PFSK-1 (cell line): ENCODE results near the gene TMEM120B. TPM values are rescaled to one million over a fixed set of nuclear protein-coding genes. Genes with fewer than 3 reads are reported as not detected.

Experiments used
- FOXP2 ChIP-seq: optimal IDR thresholded peaks from 2 replicates; pipeline ENCODE3; 2011; ENCODE audit warnings: borderline replicate concordance, control low read depth, inconsistent platforms; ENCODE audit not compliant: insufficient read depth; ENCODE audit errors: extremely low read length, extremely low read depth
- POLR2AphosphoS5 ChIP-seq: IDR thresholded peaks from 2 replicates; pipeline ENCODE4 v1.6.1; 2012; ENCODE audit warnings: low read depth, mild to moderate bottlenecking, control low read depth, low read length, moderate library complexity
- REST ChIP-seq, 2 experiments: IDR thresholded peaks; 2 replicates each; pipeline versions ENCODE4 v1.6.1 to v1.8.0; 2011 to 2012; ENCODE audit warnings: low read depth in 2 of 2, low read length in 2 of 2, control low read depth in 1 of 2, inconsistent platforms in 1 of 2, mild to moderate bottlenecking in 1 of 2, moderate library complexity in 1 of 2; ENCODE audit not compliant: insufficient read depth in 1 of 2
- SIN3A ChIP-seq: IDR thresholded peaks from 2 replicates; pipeline ENCODE4 v1.6.1; 2012; ENCODE audit warnings: mild to moderate bottlenecking, low read length, moderate library complexity, borderline replicate concordance; ENCODE audit not compliant: insufficient read depth
- TAF1 ChIP-seq: IDR thresholded peaks from 2 replicates; pipeline ENCODE4 v1.6.1; 2012; ENCODE audit warnings: low read length, control low read depth, borderline replicate concordance; ENCODE audit not compliant: insufficient read depth
- polyA plus RNA-seq: library from polyadenylated mRNA; unstranded; fragments of >200 nt; gene quantifications from one replicate; pipeline ENCODE4 v1.2.1, GENCODE V29; 2012; ENCODE audit warnings: low read depth, missing spikeins; ENCODE audit not compliant: insufficient read length

TMEM120B gene
- 25.5 TPM for polyA plus RNA-seq

- TF ChIP-seq TAF1 (peak; percentile 54; the same call in 1 of the 2 replicates), FOXP2 (peak; percentile 35), POLR2AphosphoS5 (peak; percentile 80; the same call in 1 of the 2 replicates), REST (IDR thresholded peaks at IDR 0.05; ENCODE audit: insufficient read depth in 1 of 2, low read depth in 2 of 2, low read length in 2 of 2) (no peak), SIN3A (0 out of 2 replicates have a peak, but pooled peaks have one; percentile 30)
Observed at GRCh38 chr12:121712461-121713256, at the start of gene TMEM120B. Gene TMEM120B, plus strand, starts transcription at chr12:121712752. Its CDS starts 144 bp downstream, at chr12:121712896.

DNA sequence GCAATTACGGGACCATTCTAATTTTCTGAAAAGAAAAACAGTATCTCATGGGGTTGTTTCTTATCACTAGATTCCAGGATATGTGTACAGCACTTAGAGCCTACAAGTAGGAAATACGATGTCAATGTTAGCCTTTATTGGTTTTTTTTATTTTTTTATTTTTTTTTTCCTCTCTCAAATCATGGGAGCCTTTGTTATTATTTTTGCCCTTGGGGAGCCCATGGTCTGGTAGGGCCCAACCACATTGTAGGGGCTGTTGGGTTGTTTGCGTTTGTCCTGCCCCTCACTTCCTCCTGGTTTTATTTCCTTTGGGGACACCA is 49.0 kb upstream of the TMEM120B start:
- TF ChIP-seq TAF1 (no peak), SIN3A (no peak), FOXP2 (no peak), REST (IDR thresholded peaks at IDR 0.05; ENCODE audit: insufficient read depth in 1 of 2, low read depth in 2 of 2, low read length in 2 of 2) (no peak), POLR2AphosphoS5 (no peak)

GRCh38 chr12:121668750-121669520 is 43.6 kb upstream of the TMEM120B start:
- TF ChIP-seq REST (IDR thresholded peaks at IDR 0.05; ENCODE audit: insufficient read depth in 1 of 2, low read depth in 2 of 2, low read length in 2 of 2) (no peak), FOXP2 (no peak), TAF1 (no peak), POLR2AphosphoS5 (no peak), SIN3A (no peak)

- TF ChIP-seq REST (IDR thresholded peaks at IDR 0.05; ENCODE audit: insufficient read depth in 1 of 2, low read depth in 2 of 2, low read length in 2 of 2), result no peak
- no peak for TF ChIP-seq SIN3A
- no peak for TF ChIP-seq TAF1
- TF ChIP-seq POLR2AphosphoS5, result no peak
- TF ChIP-seq FOXP2, result no peak
Observed at GRCh38 chr12:121669521-121669900, 43.0 kb upstream of the TMEM120B start, which contains the start of gene MORN3. Gene MORN3, minus strand, starts transcription at chr12:121669654. Its CDS starts 171 bp downstream, at chr12:121669483.
